ENCODE results near the gene PDE4D.

PDE4D gene

GRCh38 chr5:59542306-59542705, 351.2 kb downstream of the PDE4D start:
- DNase-seq = no peak

GRCh38 chr5:59540366-59540765, 353.2 kb downstream of the PDE4D start:
- peak; percentile 51 for DNase-seq

GRCh38 chr5:59538750-59539121, 354.8 kb downstream of the PDE4D start:
- no peak for DNase-seq

GRCh38 chr5:59537961-59538749, 355.4 kb downstream of the PDE4D start:
- no peak for DNase-seq

- DNase-seq = no peak
Measured at GRCh38 chr5:59536875-59537274, 356.7 kb downstream of the PDE4D start.

GRCh38 chr5:59535561-59535960, 358.0 kb downstream of the PDE4D start:
- no peak for DNase-seq

- no peak for DNase-seq
Measured at GRCh38 chr5:59533730-59534108, 359.8 kb downstream of the PDE4D start.

- no peak for DNase-seq
Measured at GRCh38 chr5:59532979-59533729, 360.4 kb downstream of the PDE4D start.

- DNase-seq = no peak
Measured at GRCh38 chr5:59529239-59529638, 364.3 kb downstream of the PDE4D start.

- DNase-seq = no peak
Measured at GRCh38 chr5:59528202-59528862, 365.2 kb downstream of the PDE4D start.

GRCh38 chr5:59525957-59526356, 367.6 kb downstream of the PDE4D start:
- DNase-seq = no peak

- DNase-seq = no peak
Measured at GRCh38 chr5:59525311-59525710, 368.2 kb downstream of the PDE4D start.

- no peak for DNase-seq
Measured at GRCh38 chr5:59522201-59522831, 371.2 kb downstream of the PDE4D start.

- DNase-seq = no peak
Measured at GRCh38 chr5:59521476-59521875, 372.1 kb downstream of the PDE4D start.

GRCh38 chr5:59519338-59519737, 374.2 kb downstream of the PDE4D start:
- DNase-seq = no peak

- no peak for DNase-seq
Measured at GRCh38 chr5:59517926-59518585, 375.5 kb downstream of the PDE4D start.

GRCh38 chr5:59516161-59516560, 377.4 kb downstream of the PDE4D start:
- DNase-seq = no peak

- DNase-seq = peak; percentile 54
Measured at GRCh38 chr5:59506285-59506877, 387.1 kb downstream of the PDE4D start.

- DNase-seq = no peak
Measured at GRCh38 chr5:59504043-59504442, 389.5 kb downstream of the PDE4D start.

- no peak for DNase-seq
Measured at GRCh38 chr5:59503220-59503619, 390.3 kb downstream of the PDE4D start.

GRCh38 chr5:59501316-59501715, 392.2 kb downstream of the PDE4D start:
- no peak for DNase-seq

- no peak for DNase-seq
Measured at GRCh38 chr5:59500014-59500413, 393.5 kb downstream of the PDE4D start.

Measured in NCI-H1092 treated with DMSO at 0.1 percent for 48 hours (cell line).